ENCODE data around the gene RHBDD1. TPM values are rescaled to one million over a fixed set of nuclear protein-coding genes. Genes with fewer than 3 reads are reported as not detected.

The RHBDD1 gene
- total RNA-seq, 1 experiment from 2014 or later: 28.0 TPM

DNA sequence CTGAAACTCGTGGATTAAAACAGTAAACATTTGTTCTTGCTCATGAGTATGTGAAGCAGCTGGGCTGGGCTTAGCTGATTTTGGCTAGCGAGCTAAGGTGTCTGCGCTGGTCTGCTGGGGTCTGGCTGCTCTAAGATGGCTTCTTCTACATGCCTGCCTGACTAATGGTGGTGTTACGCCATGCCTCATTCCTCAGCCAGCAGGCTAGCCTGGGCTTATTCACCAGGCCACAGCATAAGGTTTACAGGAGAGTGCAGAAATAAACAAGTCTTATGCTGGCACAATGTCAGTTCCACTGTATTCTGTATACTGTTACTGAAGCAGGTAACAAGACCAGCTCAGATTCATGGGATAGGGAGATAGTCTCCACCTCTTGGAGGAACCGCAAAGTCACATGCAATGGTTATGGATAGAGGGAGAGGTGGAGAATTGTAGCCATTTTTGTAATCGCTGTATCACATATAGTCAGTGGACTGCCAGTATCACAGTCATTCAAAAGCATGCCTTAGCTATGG lies 80.0 kb downstream of the RHBDD1 start:
- Histone ChIP-seq H3K4me3 (ENCODE audit: low read depth, low read length, poor library complexity, severe bottlenecking) (no peak overlapping the region), H3K36me3 (ENCODE audit: insufficient read depth, low read length, poor library complexity, severe bottlenecking) (no peaks in the 10 kb centered on the region), H3K27ac (ENCODE audit: low read depth, low read length, poor library complexity, severe bottlenecking) (no peak overlapping the region), H3K9me3 (ENCODE audit: low read depth, low read length, poor library complexity, severe bottlenecking) (no peaks in the 10 kb centered on the region), H3K4me1 (ENCODE audit: insufficient read depth, low read length, poor library complexity, severe bottlenecking) (no peaks in the 10 kb centered on the region), H3K27me3 (replicated peaks; ENCODE audit: insufficient read depth, low read depth, low read length, poor library complexity) (no peaks in the 10 kb centered on the region)
- TF ChIP-seq, protein P1, sequence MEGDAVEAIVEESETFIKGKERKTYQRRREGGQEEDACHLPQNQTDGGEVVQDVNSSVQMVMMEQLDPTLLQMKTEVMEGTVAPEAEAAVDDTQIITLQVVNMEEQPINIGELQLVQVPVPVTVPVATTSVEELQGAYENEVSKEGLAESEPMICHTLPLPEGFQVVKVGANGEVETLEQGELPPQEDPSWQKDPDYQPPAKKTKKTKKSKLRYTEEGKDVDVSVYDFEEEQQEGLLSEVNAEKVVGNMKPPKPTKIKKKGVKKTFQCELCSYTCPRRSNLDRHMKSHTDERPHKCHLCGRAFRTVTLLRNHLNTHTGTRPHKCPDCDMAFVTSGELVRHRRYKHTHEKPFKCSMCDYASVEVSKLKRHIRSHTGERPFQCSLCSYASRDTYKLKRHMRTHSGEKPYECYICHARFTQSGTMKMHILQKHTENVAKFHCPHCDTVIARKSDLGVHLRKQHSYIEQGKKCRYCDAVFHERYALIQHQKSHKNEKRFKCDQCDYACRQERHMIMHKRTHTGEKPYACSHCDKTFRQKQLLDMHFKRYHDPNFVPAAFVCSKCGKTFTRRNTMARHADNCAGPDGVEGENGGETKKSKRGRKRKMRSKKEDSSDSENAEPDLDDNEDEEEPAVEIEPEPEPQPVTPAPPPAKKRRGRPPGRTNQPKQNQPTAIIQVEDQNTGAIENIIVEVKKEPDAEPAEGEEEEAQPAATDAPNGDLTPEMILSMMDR (conservative IDR thresholded peaks at IDR 0.05; ENCODE audit: low read depth, low read length): no peak
- no peak for TF ChIP-seq EZH2 (IDR thresholded peaks at IDR 0.05; ENCODE audit: borderline replicate concordance, low read depth, low read length, poor library complexity, severe bottlenecking)
- DNase-seq (ENCODE audit: low spot score): no peak
- ChIA-PET CTCF (no interaction called here), POLR2A (ENCODE audit: low non-redundant PET) (no interaction called here)
- no TSS peak for BruUV-seq (replicated peaks)
- intact Hi-C loops (cut with micrococcal nuclease; ENCODE audit: unreplicated experiment): no loop called here

DNA sequence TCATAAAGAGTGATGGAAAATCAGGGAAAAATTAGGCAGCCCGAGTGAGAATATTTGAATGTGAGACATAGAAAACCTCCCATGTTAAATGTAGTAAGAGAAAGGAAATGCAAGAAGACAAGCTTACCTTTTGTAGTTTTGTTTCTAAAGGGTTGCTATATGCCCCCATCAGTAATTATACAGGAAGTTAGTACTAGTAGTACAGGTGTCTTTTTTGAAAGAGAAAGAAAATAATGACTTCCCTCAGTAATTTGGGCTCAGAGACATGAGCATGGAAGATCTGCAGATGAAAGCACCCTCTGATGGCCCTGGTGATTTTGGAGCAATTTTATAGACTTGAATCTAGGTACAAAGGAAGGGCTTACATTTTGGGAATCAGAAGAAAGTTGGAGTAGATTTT lies 80.8 kb downstream of the RHBDD1 start:
- no peaks in the 10 kb centered on the region for H3K27me3 ChIP-seq (replicated peaks; ENCODE audit: insufficient read depth, low read depth, low read length, poor library complexity)
- ChIA-PET POLR2A (ENCODE audit: low non-redundant PET) (no interaction called here), CTCF (no interaction called here)
- H3K9me3 ChIP-seq (ENCODE audit: low read depth, low read length, poor library complexity, severe bottlenecking): no peaks in the 10 kb centered on the region
- TF ChIP-seq EZH2 (IDR thresholded peaks at IDR 0.05; ENCODE audit: borderline replicate concordance, low read depth, low read length, poor library complexity, severe bottlenecking): no peak
- TF ChIP-seq, protein P1 (conservative IDR thresholded peaks at IDR 0.05; ENCODE audit: low read depth, low read length): no peak
- H3K27ac ChIP-seq (ENCODE audit: low read depth, low read length, poor library complexity, severe bottlenecking): no peak overlapping the region
- H3K36me3 ChIP-seq (ENCODE audit: insufficient read depth, low read length, poor library complexity, severe bottlenecking): no peaks in the 10 kb centered on the region
- DNase-seq (ENCODE audit: low spot score): no peak
- no TSS peak for BruUV-seq (replicated peaks)
- intact Hi-C loops (cut with micrococcal nuclease; ENCODE audit: unreplicated experiment): no loop called here
- H3K4me3 ChIP-seq (ENCODE audit: low read depth, low read length, poor library complexity, severe bottlenecking): no peak overlapping the region
- no peaks in the 10 kb centered on the region for H3K4me1 ChIP-seq (ENCODE audit: insufficient read depth, low read length, poor library complexity, severe bottlenecking)

DNA sequence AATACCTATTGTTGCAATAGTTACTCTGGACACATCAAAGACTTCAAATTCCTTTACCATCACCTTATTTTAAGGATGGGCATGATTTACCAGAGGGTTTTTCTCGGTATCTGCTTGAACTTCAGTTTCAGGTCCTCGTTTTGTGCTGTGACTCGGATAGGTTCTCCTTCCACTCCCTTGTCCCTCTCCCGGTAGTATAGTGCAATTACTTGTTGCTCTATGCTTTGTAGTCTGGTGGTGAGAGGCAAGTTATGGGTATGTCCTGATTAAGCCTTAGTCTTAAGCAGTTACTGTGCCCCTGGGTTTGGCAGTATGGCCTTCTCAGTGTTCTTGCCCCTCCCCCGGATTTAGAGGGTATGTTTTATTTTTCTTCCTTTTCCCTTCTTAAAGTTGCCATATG lies 96.6 kb downstream of the RHBDD1 start:
- Histone ChIP-seq H3K27ac (ENCODE audit: low read depth, low read length, poor library complexity, severe bottlenecking) (no peak overlapping the region), H3K36me3 (ENCODE audit: insufficient read depth, low read length, poor library complexity, severe bottlenecking) (no peaks in the 10 kb centered on the region), H3K4me1 (ENCODE audit: insufficient read depth, low read length, poor library complexity, severe bottlenecking) (no peaks in the 10 kb centered on the region), H3K4me3 (ENCODE audit: low read depth, low read length, poor library complexity, severe bottlenecking) (no peak overlapping the region), H3K9me3 (ENCODE audit: low read depth, low read length, poor library complexity, severe bottlenecking) (no peaks in the 10 kb centered on the region), H3K27me3 (replicated peaks; ENCODE audit: insufficient read depth, low read depth, low read length, poor library complexity) (no peaks in the 10 kb centered on the region)
- BruUV-seq (replicated peaks): no TSS peak
- ChIA-PET CTCF (no interaction called here), POLR2A (ENCODE audit: low non-redundant PET) (no interaction called here)
- DNase-seq (ENCODE audit: low spot score): no peak
- TF ChIP-seq, protein P1 (conservative IDR thresholded peaks at IDR 0.05; ENCODE audit: low read depth, low read length): no peak
- TF ChIP-seq EZH2 (IDR thresholded peaks at IDR 0.05; ENCODE audit: borderline replicate concordance, low read depth, low read length, poor library complexity, severe bottlenecking): no peak
- intact Hi-C loops (cut with micrococcal nuclease; ENCODE audit: unreplicated experiment): no loop called here

Data from A673 (cell line).